ENCODE measurements around the gene DDX27. TPM values are rescaled to one million over a fixed set of nuclear protein-coding genes. Genes with fewer than 3 reads are reported as not detected.

Gene DDX27
- total RNA-seq, 1 donor, result 73.8 TPM

DNA sequence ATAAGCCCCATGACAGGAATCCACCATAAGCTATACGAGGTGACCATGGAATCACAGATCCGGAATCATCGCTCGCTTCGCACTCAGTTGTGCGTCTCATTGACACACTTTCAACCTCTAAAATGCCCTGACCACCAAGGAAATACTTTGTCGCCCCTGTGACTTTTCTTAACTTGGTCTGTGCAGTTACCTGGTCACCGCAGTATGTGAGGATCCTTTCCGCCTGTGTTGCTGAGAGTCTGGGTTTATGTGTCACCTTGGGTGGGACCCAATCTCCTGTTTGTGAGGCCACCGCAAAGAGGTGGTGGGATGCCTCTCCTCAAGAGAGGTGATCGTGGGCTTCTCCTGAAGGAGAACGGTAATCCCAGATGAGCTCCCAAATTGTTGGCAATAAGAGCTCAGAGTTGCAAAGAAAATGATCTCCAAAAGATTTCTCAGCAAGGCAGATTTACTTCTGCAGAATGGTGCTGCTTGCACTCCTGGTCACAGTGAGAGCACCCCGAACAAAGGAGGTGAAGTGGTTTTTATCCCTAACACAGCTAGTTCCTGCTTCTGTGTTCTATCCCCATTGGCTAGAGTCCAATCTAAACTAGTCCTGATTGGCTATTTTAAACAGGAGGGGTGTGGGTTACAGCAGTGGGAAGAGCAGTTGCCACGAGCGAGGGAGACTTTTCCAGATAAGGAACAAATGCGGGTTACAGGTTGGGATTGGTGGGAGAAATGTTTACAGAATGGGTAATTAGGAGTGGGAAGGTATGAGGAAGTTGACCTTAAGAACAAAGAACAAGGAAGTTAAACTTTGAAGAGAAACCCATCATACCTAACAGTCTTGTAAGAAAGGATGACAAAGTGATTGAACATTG lies 67.7 kb downstream of the DDX27 start:
- DNase-seq (ENCODE audit: low read depth in 2 of 3, low spot score in 2 of 3), result peak in 1 of 3 donors; percentile 51

DNA sequence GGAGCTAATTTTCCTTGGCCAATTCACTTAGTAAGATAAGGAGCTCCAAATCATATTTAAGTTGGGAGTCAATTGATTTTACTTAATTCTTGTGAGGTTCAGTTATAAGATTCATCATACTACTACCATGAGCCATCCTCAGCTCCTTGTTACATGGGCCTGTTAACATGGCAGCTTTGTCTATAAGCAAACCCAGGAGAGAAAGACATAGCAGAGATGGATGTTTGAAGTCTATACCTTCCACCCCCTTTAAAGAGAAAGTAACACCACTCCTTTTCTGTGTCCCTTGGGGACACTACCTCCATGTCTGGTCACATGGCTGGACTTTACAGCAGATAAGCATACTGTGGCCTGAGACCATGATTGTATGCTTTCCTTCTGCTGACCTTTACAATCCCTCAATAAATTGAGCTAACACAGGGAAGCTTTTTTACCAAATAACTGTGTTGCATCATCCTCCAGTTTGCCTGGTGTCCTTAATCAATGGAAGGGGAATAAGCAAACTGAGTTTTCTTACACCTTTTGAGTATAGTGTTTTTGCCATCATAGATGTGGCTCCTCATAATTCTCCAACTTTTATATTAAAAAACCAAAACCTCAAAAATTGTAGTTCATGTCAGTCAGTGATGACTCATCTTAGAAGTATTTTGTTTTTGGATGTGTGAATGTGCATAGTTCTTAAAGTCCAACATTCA lies 68.5 kb downstream of the DDX27 start:
- no peak for DNase-seq (ENCODE audit: low read depth in 2 of 3, low spot score in 2 of 3)

DNA sequence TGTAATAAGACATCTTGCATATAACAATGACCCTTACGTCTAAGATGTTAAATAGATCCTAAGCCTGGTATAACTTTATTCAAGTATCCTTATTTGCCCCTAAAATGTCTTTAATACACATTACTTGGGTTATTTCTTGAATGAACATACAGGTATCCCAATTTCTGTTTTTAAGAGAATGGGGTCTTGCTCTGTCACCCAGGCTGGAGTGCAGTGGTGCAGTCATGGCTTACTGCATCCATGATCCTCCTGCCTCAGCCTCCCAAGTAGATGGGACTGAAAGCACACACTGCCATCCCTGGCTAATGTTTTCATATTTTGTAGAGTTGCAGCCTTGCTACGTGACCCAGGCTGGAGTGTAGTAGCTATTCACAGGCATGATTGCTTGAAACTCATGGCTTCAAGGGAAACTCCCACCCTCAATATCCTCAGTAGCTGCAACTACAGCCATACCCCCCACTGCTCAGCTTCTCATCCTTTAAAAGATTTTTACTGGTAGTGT lies 69.1 kb downstream of the DDX27 start:
- no peak for DNase-seq (ENCODE audit: low read depth in 2 of 3, low spot score in 2 of 3)

DNA sequence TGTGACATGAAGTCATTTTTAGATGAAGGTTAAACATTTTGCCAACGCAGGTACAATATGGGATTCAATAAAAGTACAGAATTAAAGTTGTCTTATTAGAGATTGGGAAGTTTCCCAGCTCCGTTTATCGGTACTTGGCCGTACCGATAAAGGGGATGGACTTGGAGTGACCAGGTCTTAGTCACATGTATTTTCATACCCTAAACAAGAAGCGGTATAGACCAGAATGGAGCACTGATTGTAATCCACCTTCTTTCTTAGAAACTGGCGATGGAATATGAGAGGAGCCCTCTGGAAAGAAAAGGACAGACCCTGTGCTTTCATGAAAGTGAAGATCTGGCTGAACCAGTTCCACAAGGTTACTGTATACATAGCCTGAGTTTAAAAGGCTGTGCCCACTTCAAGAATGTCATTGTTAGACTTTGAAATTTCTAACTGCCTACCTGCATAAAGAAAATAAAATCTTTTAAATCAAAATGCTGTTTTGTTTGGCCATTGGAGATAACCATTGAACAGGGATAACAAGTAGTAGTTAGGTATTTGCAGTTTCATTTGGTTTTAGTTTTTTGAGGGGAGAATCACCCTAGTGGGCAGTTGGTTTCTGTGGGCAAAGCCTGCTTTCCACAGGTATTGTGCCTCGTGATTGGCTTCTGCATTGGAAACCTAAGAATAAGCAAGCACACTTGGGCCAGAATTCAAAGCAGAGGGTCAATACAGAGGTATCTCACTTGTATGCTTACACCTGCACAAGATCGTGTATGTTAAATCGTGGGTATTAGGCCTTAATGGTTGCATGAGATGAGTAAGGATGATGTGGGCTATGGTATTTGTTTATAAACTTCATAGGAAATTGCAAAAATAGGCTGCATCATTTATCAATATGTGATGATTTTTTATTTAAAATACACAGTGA lies 69.8 kb downstream of the DDX27 start:
- no peak for DNase-seq (ENCODE audit: low read depth in 2 of 3, low spot score in 2 of 3)

DNA sequence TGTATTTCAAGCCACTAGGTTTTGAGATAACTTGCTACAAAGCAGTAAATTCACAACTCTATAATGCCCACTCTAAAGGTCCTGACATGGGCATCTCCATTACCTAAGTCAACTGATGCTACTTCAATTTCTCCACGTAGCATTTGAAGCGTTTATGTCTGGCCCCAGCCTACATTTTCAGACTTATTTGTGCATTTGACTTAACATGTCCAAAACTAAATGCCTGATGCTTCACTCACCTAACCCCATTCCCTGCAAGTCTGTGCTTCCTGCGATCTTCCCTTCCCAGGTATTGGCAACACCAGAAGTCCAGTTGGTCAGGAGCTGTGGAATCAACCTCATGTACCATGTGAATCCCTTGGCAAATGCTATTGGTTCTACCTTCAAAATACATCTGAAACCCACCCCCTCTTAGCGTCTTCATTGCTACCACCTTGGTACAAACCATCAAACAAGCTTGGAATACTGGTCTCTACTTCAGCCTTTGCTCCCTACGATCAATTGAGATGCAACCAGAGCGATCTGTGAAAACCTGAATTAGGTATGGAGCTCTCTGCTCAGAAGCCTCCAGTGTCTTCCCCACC lies 71.5 kb downstream of the DDX27 start:
- no peak for DNase-seq (ENCODE audit: low read depth in 2 of 3, low spot score in 2 of 3)

DNA sequence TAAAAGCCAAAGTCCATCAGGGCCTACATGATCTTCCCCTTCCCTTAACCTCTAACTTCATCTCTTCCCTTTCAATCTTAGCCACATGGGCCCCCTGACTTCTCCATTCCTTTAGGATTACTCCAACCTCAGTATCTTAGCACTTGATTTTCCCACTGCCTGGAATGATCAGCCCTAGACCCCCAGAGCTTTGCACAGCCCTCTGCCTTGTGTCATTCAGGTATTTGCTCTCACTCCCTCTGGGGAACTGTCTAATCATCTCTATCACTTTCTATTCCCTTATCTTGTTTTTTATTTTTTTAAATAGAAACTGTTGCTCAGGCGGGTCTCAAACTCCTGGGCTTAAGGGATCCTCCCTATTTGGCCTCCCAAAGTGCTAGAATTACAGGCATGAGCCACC lies 72.0 kb downstream of the DDX27 start:
- no peak for DNase-seq (ENCODE audit: low read depth in 2 of 3, low spot score in 2 of 3)

DNA sequence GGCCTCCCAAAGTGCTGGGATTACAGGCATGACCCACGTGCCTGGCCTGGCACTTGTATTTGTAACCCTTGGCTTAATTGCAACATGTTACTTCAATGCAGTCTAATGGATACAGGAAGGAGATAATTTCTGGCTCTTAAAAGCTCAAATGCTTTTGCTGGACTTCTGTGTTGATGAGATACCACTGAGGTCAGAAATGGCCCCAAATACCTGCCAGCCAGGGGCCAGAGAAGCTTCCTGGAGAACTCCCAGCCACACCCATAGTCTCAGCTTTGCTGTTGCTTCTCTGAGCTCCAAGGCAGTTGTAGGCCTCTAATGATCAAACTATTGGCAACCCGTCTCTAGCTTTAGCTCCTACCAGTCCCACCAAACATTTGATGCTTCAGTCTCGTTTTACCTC lies 72.8 kb downstream of the DDX27 start:
- no peak for DNase-seq (ENCODE audit: low read depth in 2 of 3, low spot score in 2 of 3)

DNA sequence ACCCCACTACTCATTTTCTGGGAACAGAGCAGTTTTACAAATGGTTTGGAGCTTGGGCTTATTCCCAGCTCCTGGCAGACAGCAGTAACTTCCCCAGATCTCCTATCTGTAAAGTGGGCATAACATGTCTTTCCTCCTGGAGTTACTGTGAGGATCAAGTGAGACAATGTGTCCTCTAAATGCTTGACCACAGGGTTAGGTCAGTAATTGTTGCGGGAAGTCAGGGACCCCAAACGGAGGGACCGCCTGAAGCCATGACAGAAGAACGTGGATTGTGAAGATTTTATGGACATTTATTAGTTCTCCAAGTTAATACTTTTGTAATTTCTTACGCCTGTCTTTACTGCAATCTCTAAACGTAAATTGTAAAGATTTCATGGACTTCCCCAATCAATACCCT lies 73.9 kb downstream of the DDX27 start:
- DNase-seq (ENCODE audit: low read depth in 2 of 3, low spot score in 2 of 3), result no peak

Small RNAs within 50 kb of the gene (small RNA-seq; reads per million reads assigned to genes)
- gene SNORD12B (616 reads per million, percentile 99 among the genes with 10 or more reads in this experiment), gene SNORD12C (282 reads per million, percentile 98 among the genes with 10 or more reads in this experiment)

Other genes with a start within 250 kb of the DDX27 start
- gene CSE1L, start 173.1 kb upstream of the DDX27 start, total RNA-seq, result 18.6 TPM
- gene STAU1, start 31.1 kb upstream of the DDX27 start, total RNA-seq, result 23.2 TPM
- 25.3 TPM for gene ZNFX1, start 58.6 kb downstream of the DDX27 start, total RNA-seq